ENCODE measurements around the gene SLC16A3.
"Not testable (repeated sequence)": the region's sequence is repeated elsewhere in the genome, so short reads cannot be mapped to it uniquely, and the experiment has no call there.

Gene SLC16A3

DNA sequence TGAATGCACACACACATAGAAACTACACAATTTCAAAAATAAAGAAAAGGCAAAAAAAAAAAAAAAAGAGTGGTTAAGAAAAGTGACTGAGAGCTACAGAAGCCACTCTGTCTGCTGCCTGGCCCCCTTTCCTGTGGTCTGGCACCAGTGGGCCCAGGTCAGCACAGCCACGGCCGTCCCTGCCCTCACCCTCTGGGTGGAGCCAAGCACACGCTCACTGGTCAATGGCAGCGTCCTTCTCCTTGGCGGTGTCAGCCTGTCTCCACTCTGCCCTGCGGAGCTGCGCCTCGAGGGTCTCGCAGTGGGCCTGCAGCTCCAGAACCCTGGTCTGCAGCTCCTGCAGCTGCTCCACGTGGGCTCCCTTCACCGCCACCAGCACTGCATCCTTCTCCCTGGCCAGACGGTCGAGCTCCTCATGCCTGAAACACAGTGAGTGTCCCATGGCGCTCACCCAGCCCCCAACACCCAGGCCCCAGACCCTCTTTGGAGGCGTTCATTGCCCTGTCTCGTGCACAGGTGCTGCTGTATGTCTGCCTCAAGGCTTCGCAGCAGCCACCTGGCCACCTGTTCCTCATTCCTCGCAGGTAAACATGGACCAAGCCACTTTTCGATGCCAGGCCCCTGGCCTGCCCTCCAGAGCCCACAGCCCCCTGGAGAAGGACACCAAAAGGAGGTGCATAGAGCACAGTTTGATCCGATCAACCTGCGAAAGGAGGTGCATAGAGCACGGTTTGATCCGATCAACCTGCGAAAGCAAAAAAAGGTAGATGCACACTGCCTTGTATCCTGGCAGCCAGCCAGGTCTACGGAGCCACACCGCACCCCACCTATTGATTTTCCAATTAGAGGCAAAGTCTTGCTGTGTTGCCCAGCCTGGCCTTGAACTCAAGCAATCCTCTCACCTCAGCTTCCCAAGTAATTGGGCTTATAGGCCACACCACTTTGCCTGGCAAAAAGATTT is 40.6 kb upstream of the SLC16A3 start:
- TF ChIP-seq SPI1 (IDR thresholded peaks at IDR 0.05; ENCODE audit: borderline replicate concordance, low read depth) (no peak), GABPA (IDR thresholded peaks at IDR 0.05; ENCODE audit: low read depth) (no peak), POLR2AphosphoS5 (IDR thresholded peaks at IDR 0.05; ENCODE audit: low read depth) (no peak)
- TF ChIP-seq, protein P1, sequence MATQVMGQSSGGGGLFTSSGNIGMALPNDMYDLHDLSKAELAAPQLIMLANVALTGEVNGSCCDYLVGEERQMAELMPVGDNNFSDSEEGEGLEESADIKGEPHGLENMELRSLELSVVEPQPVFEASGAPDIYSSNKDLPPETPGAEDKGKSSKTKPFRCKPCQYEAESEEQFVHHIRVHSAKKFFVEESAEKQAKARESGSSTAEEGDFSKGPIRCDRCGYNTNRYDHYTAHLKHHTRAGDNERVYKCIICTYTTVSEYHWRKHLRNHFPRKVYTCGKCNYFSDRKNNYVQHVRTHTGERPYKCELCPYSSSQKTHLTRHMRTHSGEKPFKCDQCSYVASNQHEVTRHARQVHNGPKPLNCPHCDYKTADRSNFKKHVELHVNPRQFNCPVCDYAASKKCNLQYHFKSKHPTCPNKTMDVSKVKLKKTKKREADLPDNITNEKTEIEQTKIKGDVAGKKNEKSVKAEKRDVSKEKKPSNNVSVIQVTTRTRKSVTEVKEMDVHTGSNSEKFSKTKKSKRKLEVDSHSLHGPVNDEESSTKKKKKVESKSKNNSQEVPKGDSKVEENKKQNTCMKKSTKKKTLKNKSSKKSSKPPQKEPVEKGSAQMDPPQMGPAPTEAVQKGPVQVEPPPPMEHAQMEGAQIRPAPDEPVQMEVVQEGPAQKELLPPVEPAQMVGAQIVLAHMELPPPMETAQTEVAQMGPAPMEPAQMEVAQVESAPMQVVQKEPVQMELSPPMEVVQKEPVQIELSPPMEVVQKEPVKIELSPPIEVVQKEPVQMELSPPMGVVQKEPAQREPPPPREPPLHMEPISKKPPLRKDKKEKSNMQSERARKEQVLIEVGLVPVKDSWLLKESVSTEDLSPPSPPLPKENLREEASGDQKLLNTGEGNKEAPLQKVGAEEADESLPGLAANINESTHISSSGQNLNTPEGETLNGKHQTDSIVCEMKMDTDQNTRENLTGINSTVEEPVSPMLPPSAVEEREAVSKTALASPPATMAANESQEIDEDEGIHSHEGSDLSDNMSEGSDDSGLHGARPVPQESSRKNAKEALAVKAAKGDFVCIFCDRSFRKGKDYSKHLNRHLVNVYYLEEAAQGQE (IDR thresholded peaks at IDR 0.05; ENCODE audit: insufficient replicate concordance, low read depth): no peak
- TF ChIP-seq, protein P2, sequence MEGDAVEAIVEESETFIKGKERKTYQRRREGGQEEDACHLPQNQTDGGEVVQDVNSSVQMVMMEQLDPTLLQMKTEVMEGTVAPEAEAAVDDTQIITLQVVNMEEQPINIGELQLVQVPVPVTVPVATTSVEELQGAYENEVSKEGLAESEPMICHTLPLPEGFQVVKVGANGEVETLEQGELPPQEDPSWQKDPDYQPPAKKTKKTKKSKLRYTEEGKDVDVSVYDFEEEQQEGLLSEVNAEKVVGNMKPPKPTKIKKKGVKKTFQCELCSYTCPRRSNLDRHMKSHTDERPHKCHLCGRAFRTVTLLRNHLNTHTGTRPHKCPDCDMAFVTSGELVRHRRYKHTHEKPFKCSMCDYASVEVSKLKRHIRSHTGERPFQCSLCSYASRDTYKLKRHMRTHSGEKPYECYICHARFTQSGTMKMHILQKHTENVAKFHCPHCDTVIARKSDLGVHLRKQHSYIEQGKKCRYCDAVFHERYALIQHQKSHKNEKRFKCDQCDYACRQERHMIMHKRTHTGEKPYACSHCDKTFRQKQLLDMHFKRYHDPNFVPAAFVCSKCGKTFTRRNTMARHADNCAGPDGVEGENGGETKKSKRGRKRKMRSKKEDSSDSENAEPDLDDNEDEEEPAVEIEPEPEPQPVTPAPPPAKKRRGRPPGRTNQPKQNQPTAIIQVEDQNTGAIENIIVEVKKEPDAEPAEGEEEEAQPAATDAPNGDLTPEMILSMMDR (IDR thresholded peaks at IDR 0.05; ENCODE audit: insufficient read depth, low read length): no peak
- H3K4me3 ChIP-seq (replicated peaks; ENCODE audit: insufficient read depth, low read length): no peak overlapping the region
- H3K27ac ChIP-seq (replicated peaks): no peak overlapping the region
- DNase-seq (ENCODE audit: low read depth in 1 of 2, low spot score in 1 of 2): no peak
- H3K27me3 ChIP-seq (ENCODE audit: insufficient read depth, poor library complexity, severe bottlenecking): no peaks in the 10 kb centered on the region

DNA sequence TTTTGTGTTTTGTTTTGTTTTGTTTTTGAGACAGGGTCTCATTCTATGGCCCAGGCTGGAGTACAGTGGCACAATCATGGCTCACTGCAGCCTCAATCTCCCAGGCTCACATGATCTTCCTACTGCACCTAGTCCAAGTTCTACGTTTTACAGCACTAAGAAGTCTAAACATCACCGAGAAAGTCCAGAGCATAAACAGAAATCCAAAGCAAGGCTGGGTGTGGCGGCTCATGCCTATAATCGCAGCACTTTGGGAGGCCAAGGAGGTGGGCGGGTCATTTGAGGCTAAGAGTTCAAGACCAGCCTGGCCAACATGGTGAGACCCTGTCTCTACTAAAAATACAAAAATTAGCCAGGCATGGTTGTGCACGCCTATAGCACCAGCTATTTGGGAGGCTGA is 35.8 kb upstream of the SLC16A3 start:
- H3K4me3 ChIP-seq (replicated peaks; ENCODE audit: insufficient read depth, low read length); H3K27me3 ChIP-seq (ENCODE audit: insufficient read depth, poor library complexity, severe bottlenecking); DNase-seq (ENCODE audit: low read depth in 1 of 2, low spot score in 1 of 2): not testable (repeated sequence)
- peak overlapping the region; percentile 85 for H3K27ac ChIP-seq (replicated peaks)

DNA sequence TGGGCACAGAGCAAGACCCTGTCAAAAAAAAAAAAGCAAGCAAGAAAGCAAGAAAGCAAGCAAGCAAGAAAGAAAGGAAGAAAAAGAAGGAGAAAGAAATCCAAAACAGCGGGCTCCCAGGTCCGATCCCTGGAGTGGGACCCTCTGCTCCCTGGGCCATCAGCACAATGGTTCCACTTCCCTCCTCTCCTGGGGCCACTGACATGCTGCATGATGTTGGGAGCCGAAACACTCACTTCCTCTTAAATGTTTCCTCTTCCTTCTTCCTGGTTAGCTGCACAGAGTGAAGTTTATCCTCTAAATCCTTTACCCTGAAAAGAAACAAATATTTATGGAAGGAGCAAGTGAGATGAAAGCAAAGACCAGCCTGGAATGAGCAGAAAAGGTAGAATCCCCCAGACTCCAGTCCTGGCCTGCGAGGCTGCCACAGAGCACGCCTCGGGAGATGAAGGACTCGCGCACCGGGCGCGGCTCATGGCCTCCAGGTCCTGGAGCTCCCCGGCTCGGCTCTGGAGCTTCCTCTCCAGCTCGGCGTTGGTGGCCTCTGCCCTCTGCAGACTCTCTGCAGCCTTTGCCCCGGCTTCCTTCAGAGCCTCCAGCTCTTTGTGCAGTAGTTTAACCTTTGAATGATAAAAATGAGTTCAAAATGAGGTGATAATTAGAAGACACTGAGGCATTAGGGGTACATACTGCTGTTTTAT is 35.2 kb upstream of the SLC16A3 start:
- Histone ChIP-seq H3K27ac (replicated peaks) (peak overlapping the region; percentile 85), H3K27me3 (ENCODE audit: insufficient read depth, poor library complexity, severe bottlenecking) (no peaks in the 10 kb centered on the region), H3K4me3 (replicated peaks; ENCODE audit: insufficient read depth, low read length) (peak overlapping the region; percentile 39)
- TF ChIP-seq GABPA (IDR thresholded peaks at IDR 0.05; ENCODE audit: low read depth) (peak; percentile 70), POLR2AphosphoS5 (IDR thresholded peaks at IDR 0.05; ENCODE audit: low read depth) (peak; percentile 69), SPI1 (IDR thresholded peaks at IDR 0.05; ENCODE audit: borderline replicate concordance, low read depth) (peak; percentile 99)
- TF ChIP-seq, protein P1 (IDR thresholded peaks at IDR 0.05; ENCODE audit: insufficient replicate concordance, low read depth): no peak
- TF ChIP-seq, protein P2 (IDR thresholded peaks at IDR 0.05; ENCODE audit: insufficient read depth, low read length): no peak
- DNase-seq (ENCODE audit: low read depth in 1 of 2, low spot score in 1 of 2): peak; percentile 62 to 77

DNA sequence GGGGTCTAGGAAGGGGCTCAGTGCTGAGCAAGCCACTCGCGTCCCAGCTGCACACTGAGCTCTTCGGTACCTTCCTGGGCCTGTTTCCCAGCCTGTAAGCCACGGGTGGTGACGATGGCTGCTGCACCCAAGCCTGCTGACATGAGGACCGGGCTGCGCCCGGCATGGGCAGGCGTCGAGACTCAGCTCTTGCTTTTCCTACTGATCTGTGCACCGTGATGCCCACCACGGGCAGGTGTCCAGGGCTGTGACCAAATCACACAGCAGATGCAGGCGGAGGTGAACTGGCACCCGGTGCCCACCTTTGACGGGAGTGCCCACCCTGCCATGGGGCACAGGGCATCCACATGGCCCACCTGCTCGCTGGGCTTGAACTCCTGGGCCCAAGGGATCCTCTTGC is 34.1 kb upstream of the SLC16A3 start:
- no peak overlapping the region for H3K4me3 ChIP-seq (replicated peaks; ENCODE audit: insufficient read depth, low read length)
- TF ChIP-seq GABPA (IDR thresholded peaks at IDR 0.05; ENCODE audit: low read depth): no peak
- no peak for DNase-seq (ENCODE audit: low read depth in 1 of 2, low spot score in 1 of 2)

More for the DNA sequence above, 34.1 kb upstream of the SLC16A3 start:
- H3K27ac ChIP-seq (replicated peaks): no peak overlapping the region
- H3K27me3 ChIP-seq (ENCODE audit: insufficient read depth, poor library complexity, severe bottlenecking): no peaks in the 10 kb centered on the region

Measured in HL-60 (cell line).